HCT116 (cell line): Measurements from ENCODE around the gene CMIP. TPM values are rescaled to one million over a fixed set of nuclear protein-coding genes. Genes with fewer than 3 reads are reported as not detected.

Experiments used
- ATAC-seq: fragments of 200-7000 bp; cut with Tn5 transposase; 2 replicates; pipeline ENCODE4 v1.9.1; 2020; ENCODE audit warnings: mild to moderate bottlenecking, moderate library complexity
- BruUV-seq: library from RNA; stranded (reverse); fragments of 400-500 nt; replicated peaks from 2 replicates; lab custom pipeline; 2021; lab: Mats Ljungman, UMichigan
- CTCF ChIA-PET: fragments of 300-600 bp; sonication (Branson Sonifier 250); formaldehyde crosslinking; loops from one replicate; lab custom pipeline; 2021; ENCODE audit warnings: antibody characterized with exemption; lab: Charles Lee
- POLR2A ChIA-PET: fragments of 300-600, 350-600 bp; sonication (Branson Sonifier 250); formaldehyde crosslinking; loops from one replicate; lab custom pipeline; 2021; ENCODE audit warnings: antibody characterized with exemption; lab: Charles Lee
- RAD21 ChIA-PET, 2 experiments: fragments of 300-600 bp; sonication (Branson Sonifier 250); formaldehyde crosslinking; loops; one replicate each; lab custom pipeline; 2023; ENCODE audit warnings: low total read pairs in 2 of 2; ENCODE audit not compliant: uncharacterized antibody in 2 of 2, unreplicated experiment in 2 of 2, low non-redundant PET in 1 of 2; lab: Charles Lee
- DNase-seq: peaks from one replicate; pipeline ENCODE4 v3.0.0-alpha.2; 2010; ENCODE audit warnings: low read depth, low spot score
- H2AFZ ChIP-seq: fragments of 200-600 bp; shearing (Covaris generic), sonication (generic); 2 replicates; pipeline ENCODE4 v1.6.1; 2017; ENCODE audit warnings: low read depth, mixed run types, mixed read lengths, antibody characterized with exemption, low read length; ENCODE audit not compliant: poor library complexity, severe bottlenecking
- H3K27ac ChIP-seq: 2 replicates; pipeline ENCODE4 v1.5.1; 2012; ENCODE audit warnings: low read depth, low read length
- H3K27me3 ChIP-seq: fragments of 200-600 bp; sonication (generic); 2 replicates; pipeline ENCODE4 v1.6.1; 2016; ENCODE audit warnings: mixed run types, low read length, mixed read lengths; ENCODE audit not compliant: insufficient read depth
- H3K36me3 ChIP-seq, 2 experiments: fragments of 200-500 bp in 1 of 2; fragments of 200-600 bp in 1 of 2; sonication (Bioruptor generic) in 1 of 2; sonication (generic) in 1 of 2; 2 replicates each; pipeline versions ENCODE4 v1.5.1 to v1.6.1; 2014 to 2016; ENCODE audit warnings: low read length in 2 of 2, inconsistent platforms in 1 of 2, mixed read lengths in 1 of 2, mixed run types in 1 of 2; ENCODE audit not compliant: insufficient read depth in 2 of 2, control insufficient read depth in 1 of 2
- H3K4me1 ChIP-seq, 2 experiments: fragments of 200-600 bp in 1 of 2; sonication (generic) in 1 of 2; 2 replicates each; pipeline versions ENCODE4 v1.5.1 to v1.6.1; 2012 to 2017; ENCODE audit warnings: low read length in 2 of 2, inconsistent platforms in 1 of 2, mild to moderate bottlenecking in 1 of 2, mixed read lengths in 1 of 2, mixed run types in 1 of 2, moderate library complexity in 1 of 2; ENCODE audit not compliant: insufficient read depth in 2 of 2, control insufficient read depth in 1 of 2
- H3K4me2 ChIP-seq: fragments of 200-600 bp; sonication (generic); 2 replicates; pipeline ENCODE4 v1.6.1; 2017; ENCODE audit warnings: mixed run types, low read length, mixed read lengths
- H3K4me3 ChIP-seq, 2 experiments: fragments of 200-600 bp in 1 of 2; sonication (generic) in 1 of 2; replicated peaks in 1 of 2; 2 replicates each; pipeline ENCODE4 v1.5.1; 2011 to 2016; ENCODE audit warnings: low read length in 2 of 2, control low read depth in 1 of 2, low read depth in 1 of 2, mild to moderate bottlenecking in 1 of 2, mixed read lengths in 1 of 2, mixed run types in 1 of 2
- H3K79me2 ChIP-seq: fragments of 200-600 bp; sonication (generic); 2 replicates; pipeline ENCODE4 v1.6.1; 2017; ENCODE audit warnings: mild to moderate bottlenecking, mixed run types, low read length, moderate library complexity, mixed read lengths; ENCODE audit not compliant: insufficient read depth
- H3K9ac ChIP-seq: fragments of 200-600 bp; sonication (generic); 2 replicates; pipeline ENCODE4 v1.6.1; 2016; ENCODE audit warnings: low read length, mixed read lengths
- H3K9me2 ChIP-seq: fragments of 200-600 bp; sonication (generic), shearing (Covaris generic); 2 replicates; pipeline ENCODE4 v1.6.1; 2017; ENCODE audit warnings: mixed run types, mild to moderate bottlenecking, moderate library complexity; ENCODE audit not compliant: insufficient read depth
- H3K9me3 ChIP-seq, 2 experiments: fragments of 200-500 bp in 1 of 2; fragments of 200-600 bp in 1 of 2; sonication (Bioruptor generic) in 1 of 2; sonication (generic) in 1 of 2; 2 replicates each; pipeline ENCODE4 v1.6.1; 2014 to 2017; ENCODE audit warnings: low read length in 2 of 2, mixed read lengths in 2 of 2, inconsistent platforms in 1 of 2, low read depth in 1 of 2, mild to moderate bottlenecking in 1 of 2, mixed run types in 1 of 2, moderate library complexity in 1 of 2; ENCODE audit not compliant: control insufficient read depth in 1 of 2, insufficient read depth in 1 of 2
- H4K20me1 ChIP-seq: fragments of 200-600 bp; sonication (generic), shearing (Covaris generic); 2 replicates; pipeline ENCODE4 v1.6.1; 2017; ENCODE audit warnings: mixed run types, mild to moderate bottlenecking, moderate library complexity; ENCODE audit not compliant: insufficient read depth
- ATF3 ChIP-seq: IDR thresholded peaks from 2 replicates; pipeline ENCODE4 v1.6.1; 2012
- CBX3 ChIP-seq: IDR thresholded peaks from 2 replicates; pipeline ENCODE4 v1.6.1; 2012; ENCODE audit warnings: low read depth
- CEBPB ChIP-seq: IDR thresholded peaks from 2 replicates; pipeline ENCODE4 v1.6.1; 2012; ENCODE audit warnings: low read depth
- CTCF ChIP-seq, 3 experiments: fragments of 200-600 bp in 1 of 3; sonication (generic) in 1 of 3; IDR thresholded peaks in 2 of 3; conservative IDR thresholded peaks in 1 of 3; 2 replicates each; pipeline ENCODE4 v1.5.1; 2012 to 2017; ENCODE audit warnings: low read depth in 2 of 3, low read length in 2 of 3, antibody characterized with exemption in 1 of 3, borderline replicate concordance in 1 of 3, control low read depth in 1 of 3, mild to moderate bottlenecking in 1 of 3, mixed read lengths in 1 of 3, mixed run types in 1 of 3, moderate library complexity in 1 of 3; ENCODE audit not compliant: insufficient read depth in 1 of 3
- EGR1 ChIP-seq: IDR thresholded peaks from 2 replicates; pipeline ENCODE4 v1.6.1; 2012; ENCODE audit warnings: low read depth
- ELF1 ChIP-seq: IDR thresholded peaks from 2 replicates; pipeline ENCODE4 v1.6.1; 2012; ENCODE audit warnings: low read depth, borderline replicate concordance
- EZH2 ChIP-seq: fragments of 200-600 bp; sonication (generic); IDR thresholded peaks from 2 replicates; pipeline ENCODE4 v1.6.1; 2017; ENCODE audit warnings: antibody characterized with exemption, mixed run types
- FOSL1 ChIP-seq: IDR thresholded peaks from 2 replicates; pipeline ENCODE4 v1.6.1; 2012; ENCODE audit warnings: low read depth
- JUND ChIP-seq: IDR thresholded peaks from 2 replicates; pipeline ENCODE4 v1.6.1; 2012
- MAX ChIP-seq: IDR thresholded peaks from 2 replicates; pipeline ENCODE4 v1.6.1; 2012
- POLR2A ChIP-seq: IDR thresholded peaks from 2 replicates; pipeline ENCODE4 v1.7.0; 2011; ENCODE audit warnings: borderline replicate concordance; ENCODE audit not compliant: insufficient read depth, insufficient read length; ENCODE audit errors: extremely low read depth
- POLR2AphosphoS5 ChIP-seq: IDR thresholded peaks from 2 replicates; pipeline ENCODE4 v1.6.1; 2011; ENCODE audit warnings: mild to moderate bottlenecking, low read depth, low read length, moderate library complexity
- RAD21 ChIP-seq: IDR thresholded peaks from 2 replicates; pipeline ENCODE4 v1.6.1; 2012; ENCODE audit warnings: low read depth, mild to moderate bottlenecking
- SIN3A ChIP-seq: IDR thresholded peaks from 2 replicates; pipeline ENCODE4 v1.6.1; 2012; ENCODE audit warnings: low read depth
- SP1 ChIP-seq: IDR thresholded peaks from 2 replicates; pipeline ENCODE4 v1.6.1; 2012; ENCODE audit warnings: low read depth
- TCF7L2 ChIP-seq: IDR thresholded peaks from 2 replicates; pipeline ENCODE4 v1.7.0; 2011; ENCODE audit warnings: borderline replicate concordance, inconsistent platforms; ENCODE audit not compliant: insufficient read depth, insufficient read length; ENCODE audit errors: extremely low read depth
- ZBTB33 ChIP-seq: IDR thresholded peaks from 2 replicates; pipeline ENCODE4 v1.6.1; 2011; ENCODE audit warnings: mild to moderate bottlenecking, low read length, moderate library complexity; ENCODE audit not compliant: insufficient replicate concordance; ENCODE audit errors: extremely low read depth
- ZFX ChIP-seq: fragments of 450-650 bp; IDR thresholded peaks from 2 replicates; pipeline ENCODE4 v1.6.1; 2017
- ZNF274 ChIP-seq: fragments of 200-500 bp; sonication (Bioruptor generic); IDR thresholded peaks from 2 replicates; pipeline ENCODE4 v1.6.1; 2014; ENCODE audit warnings: mild to moderate bottlenecking, low read depth, low read length, inconsistent platforms
- intact Hi-C: fragments of 100-400 bp; cut with micrococcal nuclease; formaldehyde crosslinking; loops from 2 replicates; pipeline ENCODE4 v1.10.0; 2022
- total RNA-seq: library from RNA; stranded (reverse); gene quantifications from one replicate; pipeline ENCODE4 v1.2.1, GENCODE V29; 2021; ENCODE audit not compliant: unreplicated experiment

Gene CMIP
- total RNA-seq, 1 experiment from 2014 or later: 64.6 TPM

GRCh38 chr16:81719993-81720392, 275.4 kb downstream of the CMIP start (continued):
- no peak for TF ChIP-seq POLR2AphosphoS5

GRCh38 chr16:81720973-81721906, 276.6 kb downstream of the CMIP start:
- H4K20me1 ChIP-seq: no peaks in the 10 kb centered on the region
- H3K79me2 ChIP-seq: no peaks in the 10 kb centered on the region
- no peaks in the 10 kb centered on the region for H3K9me3 ChIP-seq
- H3K27me3 ChIP-seq: no peaks in the 10 kb centered on the region
- no peak overlapping the region for H3K4me2 ChIP-seq
- H3K4me1 ChIP-seq: peaks cover 11 to 28% of the 10 kb centered on the region in 2 experiments; a peak in 3 of 4 replicates
- ChIA-PET RAD21 (no interaction called here), CTCF (no interaction called here), POLR2A (no interaction called here)
- no peak for TF ChIP-seq TCF7L2
- no peak for TF ChIP-seq MAX
- TF ChIP-seq EGR1: no peak
- no peak for TF ChIP-seq ZBTB33
- no peak for TF ChIP-seq JUND
- TF ChIP-seq SIN3A: no peak
- TF ChIP-seq CTCF (IDR thresholded peaks at IDR 0.05 in 2 of 3, conservative IDR thresholded peaks at IDR 0.05 in 1 of 3; ENCODE audit: borderline replicate concordance in 1 of 3, insufficient read depth in 1 of 3, low read depth in 2 of 3, low read length in 2 of 3): no peak
- no peak for TF ChIP-seq ELF1
- no peak for TF ChIP-seq RAD21
- TF ChIP-seq POLR2A: no peak
- TF ChIP-seq CBX3: no peak
- TF ChIP-seq ATF3: no peak
- TF ChIP-seq ZFX: no peak
- TF ChIP-seq CEBPB: no peak
- TF ChIP-seq ZNF274: no peak
- TF ChIP-seq FOSL1: no peak
- no peak for TF ChIP-seq SP1
- TF ChIP-seq EZH2: no peak
- ATAC-seq: no peak
- H2AFZ ChIP-seq: no peak overlapping the region
- DNase-seq: no peak
- H3K36me3 ChIP-seq: no peaks in the 10 kb centered on the region
- H3K9ac ChIP-seq: no peak overlapping the region
- H3K27ac ChIP-seq: no peak overlapping the region
- no TSS peak for BruUV-seq
- no peak overlapping the region for H3K4me3 ChIP-seq
- no peaks in the 10 kb centered on the region for H3K9me2 ChIP-seq
- intact Hi-C loops: loop anchor here (5.0 kb wide), 1 partner anchor 459 kb away; no protein-coding TSS in a partner anchor
